SU-DHL-6 (cell line): Measurements from ENCODE around the gene TBX18.

Experiments used
- H2AFZ ChIP-seq: fragments of 200-600 bp; sonication (generic); 2 replicates; pipeline ENCODE4 v1.6.1; 2014; ENCODE audit warnings: low read depth, mild to moderate bottlenecking, moderate library complexity, mixed read lengths, antibody characterized with exemption, low read length; ENCODE audit not compliant: severe bottlenecking
- H3F3A ChIP-seq: fragments of 200-600 bp; shearing (Covaris generic); 2 replicates; pipeline ENCODE4 v1.6.0; 2016; ENCODE audit warnings: antibody characterized with exemption, mild to moderate bottlenecking; ENCODE audit not compliant: insufficient read depth
- H3K27ac ChIP-seq: fragments of 200-600 bp; sonication (generic); 2 replicates; pipeline ENCODE4 v1.5.1; 2016; ENCODE audit warnings: low read depth, mild to moderate bottlenecking, low read length, moderate library complexity, mixed read lengths
- H3K27me3 ChIP-seq: fragments of 200-600 bp; sonication (generic), shearing (Covaris generic); 2 replicates; pipeline ENCODE4 v1.6.0; 2014; ENCODE audit warnings: mild to moderate bottlenecking, low read length
- H3K36me3 ChIP-seq: fragments of 200-600 bp; sonication (generic); 2 replicates; pipeline ENCODE4 v1.6.1; 2014; ENCODE audit warnings: mild to moderate bottlenecking, low read length, mixed read lengths
- H3K4me2 ChIP-seq: fragments of 300-600, 200-600 bp; shearing (Covaris generic), sonication (generic); 2 replicates; pipeline ENCODE4 v1.6.0; 2014; ENCODE audit warnings: low read length, low read depth, mild to moderate bottlenecking; ENCODE audit not compliant: poor library complexity, severe bottlenecking
- H3K4me3 ChIP-seq: fragments of 200-600 bp; sonication (generic); 2 replicates; pipeline ENCODE4 v1.5.1; 2014; ENCODE audit warnings: antibody characterized with exemption, low read length, mild to moderate bottlenecking, mixed read lengths; ENCODE audit not compliant: insufficient read depth, poor library complexity, severe bottlenecking
- H3K79me2 ChIP-seq: fragments of 200-600 bp; sonication (generic); 2 replicates; pipeline ENCODE4 v1.6.1; 2014; ENCODE audit warnings: mild to moderate bottlenecking, low read length, moderate library complexity; ENCODE audit not compliant: insufficient read depth
- H3K9ac ChIP-seq: fragments of 200-600 bp; sonication (generic); 2 replicates; pipeline ENCODE4 v1.7.0; 2014; ENCODE audit warnings: mild to moderate bottlenecking, low read length
- H3K9me2 ChIP-seq: fragments of 200-600 bp; sonication (generic); replicated peaks from 2 replicates; pipeline ENCODE4 v1.6.1; 2014; ENCODE audit warnings: low read length; ENCODE audit not compliant: insufficient read depth
- H3K9me3 ChIP-seq: fragments of 200-600 bp; sonication (generic); 2 replicates; pipeline ENCODE4 v1.6.1; 2014; ENCODE audit warnings: low read length, mixed read lengths; ENCODE audit not compliant: insufficient read depth
- H4K20me1 ChIP-seq: fragments of 200-600 bp; sonication (generic); 2 replicates; pipeline ENCODE4 v1.6.1; 2014; ENCODE audit warnings: low read depth, mild to moderate bottlenecking, antibody characterized with exemption, low read length, moderate library complexity, mixed read lengths
- EZH2phosphoT487 ChIP-seq: fragments of 200-600 bp; sonication (generic), shearing (Covaris generic); conservative IDR thresholded peaks from 2 replicates; pipeline ENCODE4 v1.6.1; 2018; ENCODE audit warnings: mild to moderate bottlenecking, antibody characterized with exemption, low read length, moderate library complexity, mixed read lengths
- TF ChIP-seq, protein P1 (sequence below): fragments of 200-600 bp; sonication (generic); IDR thresholded peaks from one replicate; pipeline ENCODE4 v1.5.1; 2017; ENCODE audit warnings: antibody characterized with exemption, mild to moderate bottlenecking, low read length, moderate library complexity; ENCODE audit not compliant: insufficient read depth, poor library complexity, severe bottlenecking

TBX18 gene

GRCh38 chr6:84766799-84767525 lies 2.6 kb upstream of the TBX18 start:
- H3K79me2 ChIP-seq, result no peaks in the 10 kb centered on the region
- H4K20me1 ChIP-seq, result no peaks in the 10 kb centered on the region
- H3K9me2 ChIP-seq, result no peaks in the 10 kb centered on the region
- no peaks in the 10 kb centered on the region for H3K9me3 ChIP-seq
- H3K27ac ChIP-seq, result no peak overlapping the region
- H2AFZ ChIP-seq, result no peak overlapping the region
- H3K36me3 ChIP-seq, result no peaks in the 10 kb centered on the region
- H3K9ac ChIP-seq, result no peak overlapping the region
- no peaks in the 10 kb centered on the region for H3F3A ChIP-seq
- no peak overlapping the region for H3K4me2 ChIP-seq
- H3K27me3 ChIP-seq, result no peaks in the 10 kb centered on the region
- no peak overlapping the region for H3K4me3 ChIP-seq
- TF ChIP-seq, protein P1, sequence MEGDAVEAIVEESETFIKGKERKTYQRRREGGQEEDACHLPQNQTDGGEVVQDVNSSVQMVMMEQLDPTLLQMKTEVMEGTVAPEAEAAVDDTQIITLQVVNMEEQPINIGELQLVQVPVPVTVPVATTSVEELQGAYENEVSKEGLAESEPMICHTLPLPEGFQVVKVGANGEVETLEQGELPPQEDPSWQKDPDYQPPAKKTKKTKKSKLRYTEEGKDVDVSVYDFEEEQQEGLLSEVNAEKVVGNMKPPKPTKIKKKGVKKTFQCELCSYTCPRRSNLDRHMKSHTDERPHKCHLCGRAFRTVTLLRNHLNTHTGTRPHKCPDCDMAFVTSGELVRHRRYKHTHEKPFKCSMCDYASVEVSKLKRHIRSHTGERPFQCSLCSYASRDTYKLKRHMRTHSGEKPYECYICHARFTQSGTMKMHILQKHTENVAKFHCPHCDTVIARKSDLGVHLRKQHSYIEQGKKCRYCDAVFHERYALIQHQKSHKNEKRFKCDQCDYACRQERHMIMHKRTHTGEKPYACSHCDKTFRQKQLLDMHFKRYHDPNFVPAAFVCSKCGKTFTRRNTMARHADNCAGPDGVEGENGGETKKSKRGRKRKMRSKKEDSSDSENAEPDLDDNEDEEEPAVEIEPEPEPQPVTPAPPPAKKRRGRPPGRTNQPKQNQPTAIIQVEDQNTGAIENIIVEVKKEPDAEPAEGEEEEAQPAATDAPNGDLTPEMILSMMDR, result no peak
- TF ChIP-seq EZH2phosphoT487, result no peak

GRCh38 chr6:84766118-84766798 lies 1.9 kb upstream of the TBX18 start:
- H2AFZ ChIP-seq, result no peak overlapping the region

GRCh38 chr6:84763886-84764331 lies 489 bp downstream of the TBX18 start:
- H4K20me1 ChIP-seq, result no peaks in the 10 kb centered on the region
- no peak overlapping the region for H3K9ac ChIP-seq
- no peaks in the 10 kb centered on the region for H3K27me3 ChIP-seq
- no peak overlapping the region for H3K4me3 ChIP-seq
- no peaks in the 10 kb centered on the region for H3K79me2 ChIP-seq
- H3K4me2 ChIP-seq, result no peak overlapping the region
- TF ChIP-seq EZH2phosphoT487, result no peak
- TF ChIP-seq, protein P1, result no peak
- H3K9me2 ChIP-seq, result no peaks in the 10 kb centered on the region
- H3K27ac ChIP-seq, result no peak overlapping the region
- H2AFZ ChIP-seq, result no peak overlapping the region
- no peaks in the 10 kb centered on the region for H3K36me3 ChIP-seq
- no peaks in the 10 kb centered on the region for H3F3A ChIP-seq
- H3K9me3 ChIP-seq, result no peaks in the 10 kb centered on the region

More at GRCh38 chr6:84766118-84766798, 1.9 kb upstream of the TBX18 start:
- Histone ChIP-seq H3K27me3 (no peaks in the 10 kb centered on the region), H3K4me3 (no peak overlapping the region), H3K9me3 (no peaks in the 10 kb centered on the region), H3K27ac (no peak overlapping the region), H4K20me1 (no peaks in the 10 kb centered on the region), H3F3A (no peaks in the 10 kb centered on the region), H3K9me2 (no peaks in the 10 kb centered on the region), H3K36me3 (no peaks in the 10 kb centered on the region), H3K9ac (no peak overlapping the region), H3K4me2 (no peak overlapping the region), H3K79me2 (no peaks in the 10 kb centered on the region)
- TF ChIP-seq, protein P1, result no peak
- no peak for TF ChIP-seq EZH2phosphoT487
